GM12878 (cell line): ENCODE measurements around the gene C2. TPM values are rescaled to one million over a fixed set of nuclear protein-coding genes. Genes with fewer than 3 reads are reported as not detected.

Source experiments
- ATAC-seq: fragments of 200-7000 bp; cut with Tn5 transposase; 3 replicates; pipeline ENCODE4 v1.9.1; 2020; ENCODE audit warnings: mild to moderate bottlenecking, moderate library complexity
- BruUV-seq: library from RNA; stranded (reverse); fragments of 400-500 nt; replicated peaks from 2 replicates; lab custom pipeline; 2021; lab: Mats Ljungman, UMichigan
- CTCF ChIA-PET: fragments of 300-600 bp; sonication (Branson Sonifier 250); formaldehyde crosslinking; extraction: SDS; loops from one replicate; lab custom pipeline; 2021; ENCODE audit warnings: inconsistent platforms; lab: Yijun Ruan, JAX
- POLR2A ChIA-PET: fragments of 350-600 bp; formaldehyde crosslinking; extraction: SDS; loops from one replicate; lab custom pipeline; 2021; ENCODE audit warnings: inconsistent platforms; lab: Charles Lee
- RAD21 ChIA-PET: fragments of 300-600 bp; sonication (Branson Sonifier 250); formaldehyde crosslinking; loops from one replicate; lab custom pipeline; 2023; ENCODE audit warnings: antibody characterized with exemption; ENCODE audit not compliant: unreplicated experiment; lab: Charles Lee
- SMC1A ChIA-PET: fragments of 300-600 bp; sonication (Branson Sonifier 250); formaldehyde crosslinking; loops from one replicate; lab custom pipeline; 2023; ENCODE audit not compliant: unreplicated experiment, uncharacterized antibody; lab: Charles Lee
- DNase-seq: peaks from one replicate; pipeline ENCODE4 v3.0.0-alpha.2; 2011; ENCODE audit warnings: low read depth, low spot score
- FAIRE-seq: peaks from 3 replicates; lab custom pipeline; 2011; peaks lifted over from hg19 to GRCh38; lab: Jason Lieb, UNC
- H2AFZ ChIP-seq: 2 replicates; pipeline ENCODE4 v1.6.0; 2011; ENCODE audit warnings: low read depth, low read length, control low read depth; ENCODE audit not compliant: control insufficient read depth
- H3K27ac ChIP-seq: 2 replicates; pipeline ENCODE4 v1.5.1; 2011; ENCODE audit warnings: control low read depth; ENCODE audit not compliant: control insufficient read depth, insufficient read depth
- H3K27me3 ChIP-seq, 2 experiments: replicated peaks in 1 of 2; 2 replicates each; pipeline versions ENCODE4 v1.6.0 to v1.6.1; 2011; ENCODE audit warnings: low read length in 1 of 2; ENCODE audit not compliant: control insufficient read depth in 2 of 2, insufficient read depth in 2 of 2
- H3K36me3 ChIP-seq, 2 experiments: 2 replicates each; pipeline ENCODE4 v1.5.1; 2011; ENCODE audit warnings: low read length in 1 of 2; ENCODE audit not compliant: control insufficient read depth in 2 of 2, insufficient read depth in 2 of 2
- H3K4me1 ChIP-seq: 2 replicates; pipeline ENCODE4 v1.6.1; 2011; ENCODE audit warnings: mild to moderate bottlenecking, low read length, moderate library complexity, mixed read lengths; ENCODE audit not compliant: control insufficient read depth, insufficient read depth
- H3K4me2 ChIP-seq: 2 replicates; pipeline ENCODE4 v1.6.0; 2011; ENCODE audit warnings: control low read depth; ENCODE audit not compliant: control insufficient read depth, insufficient read depth
- H3K4me3 ChIP-seq: fragments of 200-600 bp; sonication (generic); 2 replicates; pipeline ENCODE4 v1.5.1; 2016
- H3K79me2 ChIP-seq: 2 replicates; pipeline ENCODE4 v1.6.0; 2011; ENCODE audit warnings: low read length; ENCODE audit not compliant: control insufficient read depth, insufficient read depth
- H3K9ac ChIP-seq: 2 replicates; pipeline ENCODE4 v1.8.0; 2011; ENCODE audit warnings: low read length, control low read depth, mixed read lengths; ENCODE audit not compliant: control insufficient read depth, insufficient read depth
- H3K9me3 ChIP-seq: replicated peaks from 3 replicates; pipeline ENCODE4 v1.5.1; 2011; ENCODE audit warnings: mild to moderate bottlenecking, low read length; ENCODE audit not compliant: control insufficient read depth, insufficient read depth
- H4K20me1 ChIP-seq: 2 replicates; pipeline ENCODE4 v1.6.0; 2011; ENCODE audit not compliant: control insufficient read depth, insufficient read depth
- ASH2L ChIP-seq: fragments of 300-600, 200-600 bp; sonication (generic); IDR thresholded peaks from 2 replicates; pipeline ENCODE4 v1.6.1; 2017; ENCODE audit warnings: low read depth, mild to moderate bottlenecking, borderline replicate concordance
- DPF2 ChIP-seq: fragments of 450-650 bp; IDR thresholded peaks from 2 replicates; pipeline ENCODE4 v1.6.1; 2017; ENCODE audit warnings: mild to moderate bottlenecking
- MTA3 ChIP-seq: IDR thresholded peaks from 2 replicates; pipeline ENCODE4 v1.6.1; 2012; ENCODE audit warnings: low read length, inconsistent platforms, borderline replicate concordance
- SPI1 ChIP-seq: IDR thresholded peaks from 2 replicates; pipeline ENCODE4 v1.6.1; 2011; ENCODE audit warnings: low read depth, mild to moderate bottlenecking, low read length, moderate library complexity, borderline replicate concordance; ENCODE audit not compliant: insufficient read depth
- TCF3 ChIP-seq: IDR thresholded peaks from 2 replicates; pipeline ENCODE4 v1.6.1; 2012; ENCODE audit warnings: low read depth, mild to moderate bottlenecking, low read length, borderline replicate concordance; ENCODE audit not compliant: insufficient read depth
- ZBED1 ChIP-seq: IDR thresholded peaks from 2 replicates; pipeline ENCODE4 v1.6.1; 2016; ENCODE audit warnings: borderline replicate concordance
- WGBS: methylation state at CpG from one replicate; pipeline ENCODE4 v1.1.6; 2016; ENCODE audit warnings: low lambda C conversion rate; ENCODE audit not compliant: insufficient replicate concordance, insufficient coverage; ENCODE audit errors: missing lambda C conversion rate; 5-methylcytosine and 5-hydroxymethylcytosine counted together
- in situ Hi-C: fragments of 300-500 bp; cut with MboI; formaldehyde crosslinking; loops from 9 replicates; pipeline ENCODE4 v1.14.3; 2018; ENCODE audit warnings: mixed read lengths
- intact Hi-C: fragments of 100-400 bp; cut with micrococcal nuclease; formaldehyde crosslinking; loops from one replicate; pipeline ENCODE4 v1.14.2; 2022; ENCODE audit not compliant: unreplicated experiment
- polyA plus RNA-seq, 11 experiments: library from polyadenylated mRNA; depleted of rRNA in 4 of 11; unstranded in 6 of 11; stranded (reverse) in 5 of 11; fragments of >200 nt; fragmentation: Nextera tagmentation in 4 of 11; fragmentation: Illumina TruSeq in 1 of 11; extraction: Ambion mirVana in 4 of 11; extraction: Trizol in 1 of 11; gene quantifications; 1 replicate in 1 of 11; 2 replicates in 10 of 11; pipeline versions ENCODE4 v1.2.1 to v1.2.3, GENCODE V29; 2011 to 2016; ENCODE audit warnings: inconsistent platforms in 2 of 11, missing spikeins in 2 of 11, low read depth in 1 of 11
- total RNA-seq, 4 experiments: library from RNA; depleted of rRNA in 3 of 4; stranded (reverse); fragments of >200 nt in 3 of 4; fragmentation: Illumina TruSeq in 1 of 4; extraction: Trizol in 1 of 4; gene quantifications; 2 replicates each; pipeline versions ENCODE4 v1.2.1 to v1.2.3, GENCODE V29; 2013 to 2021
- TF ChIP-seq, protein P1 (sequence below): fragments of 450-650 bp; IDR thresholded peaks from 2 replicates; pipeline ENCODE4 v1.6.1; 2016; ENCODE audit warnings: mild to moderate bottlenecking

C2 gene
- total and polyA plus RNA-seq, 10 of the 15 experiments (the other 5 are each of a cell fraction or from before 2014, with no cell fraction given) = 0.06 to 0.97 (median 0.21) TPM; not detected in 5

DNA sequence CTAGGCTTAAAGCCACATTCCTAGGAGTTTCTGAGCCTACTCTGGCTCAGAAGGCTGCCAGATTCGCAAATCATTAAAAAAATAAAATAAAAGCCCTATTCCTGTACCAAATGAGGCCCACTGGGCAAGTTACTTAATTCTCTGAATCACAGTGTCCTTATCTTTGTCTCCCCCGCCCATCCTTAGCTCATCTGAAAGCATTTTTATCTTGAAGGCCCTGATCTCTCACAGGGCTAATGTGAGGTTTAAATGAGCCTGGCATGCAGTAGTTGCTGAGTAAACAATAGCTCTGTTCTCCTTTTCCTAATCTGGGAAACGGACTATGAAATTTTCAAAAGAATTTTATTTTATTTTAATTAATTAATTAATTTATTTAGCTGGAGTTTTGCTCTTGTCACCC is 23.6 kb upstream of the C2 start:
- Histone ChIP-seq H3K9me3 (no peaks in the 10 kb centered on the region), H3K27ac (no peak overlapping the region), H4K20me1 (no peaks in the 10 kb centered on the region), H3K36me3 (no peaks in the 10 kb centered on the region; a peak in 1 of 4 replicates), H3K4me2 (no peak overlapping the region), H3K4me3 (no peak overlapping the region), H3K79me2 (no peaks in the 10 kb centered on the region; the same call in 1 of the 2 replicates), H3K9ac (no peak overlapping the region), H3K27me3 (no peaks in the 10 kb centered on the region), H3K4me1 (peaks cover 15% of the 10 kb centered on the region), H2AFZ (no peak overlapping the region)
- intact Hi-C loops = loop anchor here (10.0 kb wide), 1 partner anchor 359 kb away; the partner anchor contains the start of genes ATP6V1G2, DDX39B and NFKBIL1
- ChIA-PET RAD21 (interaction anchor here (1.7 kb wide), 1 partner anchor 19 kb away, joined by 6 read pairs; no protein-coding TSS in a partner anchor), SMC1A (interaction anchor here (0.6 to 1.8 kb wide), 3 partner anchors 12 to 29 kb away, joined by 3 to 4 read pairs (median 3); no protein-coding TSS in a partner anchor), POLR2A (no interaction called here), CTCF (interaction anchor here (0.6 to 1.2 kb wide), 2 partner anchors 14 to 19 kb away, joined by 4 read pairs; no protein-coding TSS in a partner anchor)
- ATAC-seq (no peak), FAIRE-seq (no peak), DNase-seq (no peak)
- in situ Hi-C loops = no loop called here
- TF ChIP-seq SPI1 = no peak
- TF ChIP-seq, protein P1, sequence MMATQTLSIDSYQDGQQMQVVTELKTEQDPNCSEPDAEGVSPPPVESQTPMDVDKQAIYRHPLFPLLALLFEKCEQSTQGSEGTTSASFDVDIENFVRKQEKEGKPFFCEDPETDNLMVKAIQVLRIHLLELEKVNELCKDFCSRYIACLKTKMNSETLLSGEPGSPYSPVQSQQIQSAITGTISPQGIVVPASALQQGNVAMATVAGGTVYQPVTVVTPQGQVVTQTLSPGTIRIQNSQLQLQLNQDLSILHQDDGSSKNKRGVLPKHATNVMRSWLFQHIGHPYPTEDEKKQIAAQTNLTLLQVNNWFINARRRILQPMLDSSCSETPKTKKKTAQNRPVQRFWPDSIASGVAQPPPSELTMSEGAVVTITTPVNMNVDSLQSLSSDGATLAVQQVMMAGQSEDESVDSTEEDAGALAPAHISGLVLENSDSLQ = no peak
- TF ChIP-seq MTA3 = no peak
- TF ChIP-seq ASH2L = no peak
- no peak for TF ChIP-seq DPF2
- WGBS = 57% methylated on average over 3 of the region's 3 CpGs
- no TSS peak for BruUV-seq

DNA sequence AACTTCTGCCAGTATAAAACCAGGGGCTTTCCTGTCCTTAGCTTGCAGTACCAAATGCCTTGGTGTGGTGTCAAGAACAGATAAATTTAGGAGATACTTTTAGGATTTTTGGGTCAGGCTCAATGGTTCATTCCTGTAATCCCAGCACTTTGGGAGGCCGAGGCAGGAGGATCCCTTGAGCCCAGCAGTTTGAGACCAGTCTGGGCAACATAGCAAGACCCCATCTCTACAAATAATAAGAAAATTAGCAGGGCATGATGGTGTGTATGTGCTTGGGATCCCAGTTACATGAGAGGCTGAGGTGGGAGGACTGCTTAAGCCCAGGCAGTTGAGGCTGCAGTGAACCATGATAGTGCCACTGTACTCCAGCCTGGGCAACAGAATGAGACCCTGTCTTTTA is 22.5 kb upstream of the C2 start:
- H3K4me2 ChIP-seq = no peak overlapping the region
- CTCF ChIA-PET = interaction anchor here (0.5 kb wide), 1 partner anchor 16 kb away, joined by 4 read pairs; no protein-coding TSS in a partner anchor
- no TSS peak for BruUV-seq
- RAD21 ChIA-PET = interaction anchor here (1.7 kb wide), 1 partner anchor 18 kb away, joined by 6 read pairs; no protein-coding TSS in a partner anchor
- no peak overlapping the region for H3K9ac ChIP-seq
- in situ Hi-C loops = no loop called here
- no peaks in the 10 kb centered on the region for H3K9me3 ChIP-seq
- POLR2A ChIA-PET = interaction anchor here (0.9 kb wide), 1 partner anchor 166 kb away, joined by 3 read pairs; the partner anchor contains the start of gene MSH5
- no peak overlapping the region for H3K4me3 ChIP-seq
- DNase-seq = no peak
- WGBS = 36% methylated on average over 1 of the region's 1 CpG
- H4K20me1 ChIP-seq = no peaks in the 10 kb centered on the region
- H3K27ac ChIP-seq = no peak overlapping the region
- no peak for ATAC-seq
- no peaks in the 10 kb centered on the region; the same call in 1 of the 2 replicates for H3K79me2 ChIP-seq
- TF ChIP-seq ZBED1 (no peak), TCF3 (no peak)
- TF ChIP-seq, all 136 proteins: peak for 0
- intact Hi-C loops = loop anchor here (10.0 kb wide), 1 partner anchor 360 kb away; the partner anchor contains the start of genes ATP6V1G2, DDX39B and NFKBIL1
- SMC1A ChIA-PET = no interaction called here
- no peaks in the 10 kb centered on the region for H3K36me3 ChIP-seq
- H2AFZ ChIP-seq = no peak overlapping the region
- peaks cover 20% of the 10 kb centered on the region for H3K4me1 ChIP-seq
- no peak for FAIRE-seq
- H3K27me3 ChIP-seq = no peaks in the 10 kb centered on the region
